ENCODE results near the gene STOX2. TPM values are rescaled to one million over a fixed set of nuclear protein-coding genes. Genes with fewer than 3 reads are reported as not detected.

Gene STOX2
- total RNA-seq, 2 experiments from 2014 or later = not detected

- Mint-ChIP-seq H3K4me1 (ENCODE audit: low read depth) (peaks cover 21% of the 10 kb centered on the region), H3K27me3 (peaks cover 6% of the 10 kb centered on the region), H3K27ac (no peak overlapping the region), H3K36me3 (ENCODE audit: low read depth) (no peaks in the 10 kb centered on the region), H3K4me3 (no peak overlapping the region), H3K9me3 (no peaks in the 10 kb centered on the region)
- no peak for TF ChIP-seq CTCF (IDR thresholded peaks at IDR 0.05)
- ChIA-PET POLR2A (no interaction called here), CTCF (no interaction called here)
- intact Hi-C loops (cut with micrococcal nuclease) = no loop called here
- no peak for ATAC-seq
- no peak for DNase-seq
Measured at GRCh38 chr4:184024637-184025036, 119.5 kb downstream of the STOX2 start.

- DNase-seq (peak; percentile 37), ATAC-seq (peak; percentile 53)
- no peak for TF ChIP-seq CTCF (IDR thresholded peaks at IDR 0.05)
- ChIA-PET CTCF (interaction anchor here (0.8 kb wide), 1 partner anchor 10 kb away, joined by 3 read pairs; no protein-coding TSS in a partner anchor), POLR2A (no interaction called here)
- Mint-ChIP-seq H3K27me3 (peaks cover 7% of the 10 kb centered on the region), H3K27ac (no peak overlapping the region), H3K36me3 (ENCODE audit: low read depth) (no peaks in the 10 kb centered on the region), H3K4me3 (peak overlapping the region; percentile 70), H3K4me1 (ENCODE audit: low read depth) (peaks cover 21% of the 10 kb centered on the region), H3K9me3 (no peaks in the 10 kb centered on the region)
- intact Hi-C loops (cut with micrococcal nuclease) = no loop called here
Measured at GRCh38 chr4:184028561-184029374, 123.7 kb downstream of the STOX2 start.

GRCh38 chr4:184030036-184030435, 124.9 kb downstream of the STOX2 start:
- H3K27me3 Mint-ChIP-seq = peaks cover 9% of the 10 kb centered on the region
- intact Hi-C loops (cut with micrococcal nuclease) = no loop called here
- H3K4me3 Mint-ChIP-seq = no peak overlapping the region
- H3K9me3 Mint-ChIP-seq = no peaks in the 10 kb centered on the region
- POLR2A ChIA-PET = no interaction called here
- CTCF ChIA-PET = no interaction called here
- peaks cover 21% of the 10 kb centered on the region for H3K4me1 Mint-ChIP-seq (ENCODE audit: low read depth)
- TF ChIP-seq CTCF (IDR thresholded peaks at IDR 0.05) = no peak
- H3K36me3 Mint-ChIP-seq (ENCODE audit: low read depth) = no peaks in the 10 kb centered on the region
- DNase-seq = no peak
- ATAC-seq = no peak
- H3K27ac Mint-ChIP-seq = no peak overlapping the region

- ChIA-PET CTCF (no interaction called here), POLR2A (no interaction called here)
- no peak for ATAC-seq
- peaks cover 21% of the 10 kb centered on the region for H3K4me1 Mint-ChIP-seq (ENCODE audit: low read depth)
- H3K27ac Mint-ChIP-seq = no peak overlapping the region
- no peak for TF ChIP-seq CTCF (IDR thresholded peaks at IDR 0.05)
- no peaks in the 10 kb centered on the region for H3K9me3 Mint-ChIP-seq
- DNase-seq = no peak
- no peaks in the 10 kb centered on the region for H3K36me3 Mint-ChIP-seq (ENCODE audit: low read depth)
- intact Hi-C loops (cut with micrococcal nuclease) = no loop called here
- no peak overlapping the region for H3K4me3 Mint-ChIP-seq
- H3K27me3 Mint-ChIP-seq = peaks cover 11% of the 10 kb centered on the region
Measured at GRCh38 chr4:184030764-184031163, 125.7 kb downstream of the STOX2 start.

- no peak for TF ChIP-seq CTCF (IDR thresholded peaks at IDR 0.05)
- ChIA-PET CTCF (no interaction called here), POLR2A (no interaction called here)
- DNase-seq (no peak), ATAC-seq (no peak)
- no peak overlapping the region for H3K27ac Mint-ChIP-seq
- H3K27me3 Mint-ChIP-seq = peaks cover 11% of the 10 kb centered on the region
- peaks cover 21% of the 10 kb centered on the region for H3K4me1 Mint-ChIP-seq (ENCODE audit: low read depth)
- H3K36me3 Mint-ChIP-seq (ENCODE audit: low read depth) = no peaks in the 10 kb centered on the region
- H3K9me3 Mint-ChIP-seq = no peaks in the 10 kb centered on the region
- no peak overlapping the region for H3K4me3 Mint-ChIP-seq
- intact Hi-C loops (cut with micrococcal nuclease) = no loop called here
Measured at GRCh38 chr4:184032091-184032490, 127.0 kb downstream of the STOX2 start.

All from activated CD8-positive, alpha-beta T cell treated with anti-CD3 and anti-CD28 coated beads for 36 hours (primary cell).